Neural progenitor cell (in vitro differentiated cells): ENCODE results near the gene CGREF1. TPM values are rescaled to one million over a fixed set of nuclear protein-coding genes. Genes with fewer than 3 reads are reported as not detected.

ENCODE experiments used
- DNase-seq: peaks from one replicate; pipeline ENCODE4 v3.0.0-alpha.2; 2016; ENCODE audit warnings: low spot score
- H2AFZ ChIP-seq: fragments of 200-600 bp; sonication (generic); replicated peaks from 2 replicates; pipeline ENCODE4 v1.6.1; 2016; ENCODE audit warnings: antibody characterized with exemption
- H3F3A ChIP-seq: fragments of 200-600 bp; sonication (generic); 2 replicates; pipeline ENCODE4 v1.6.1; 2016; ENCODE audit warnings: antibody characterized with exemption, low read depth
- H3K27ac ChIP-seq: fragments of 200-600 bp; sonication (generic); 2 replicates; pipeline ENCODE4 v1.5.1; 2016; ENCODE audit warnings: mild to moderate bottlenecking
- H3K27me3 ChIP-seq: fragments of 200-600 bp; sonication (generic); 2 replicates; pipeline ENCODE4 v1.6.1; 2016; ENCODE audit warnings: mild to moderate bottlenecking, moderate library complexity
- H3K36me3 ChIP-seq: fragments of 200-600 bp; sonication (generic); 2 replicates; pipeline ENCODE4 v1.5.1; 2016
- H3K4me1 ChIP-seq: fragments of 200-600 bp; sonication (generic); 2 replicates; pipeline ENCODE4 v1.6.1; 2016; ENCODE audit warnings: mixed run types
- H3K4me2 ChIP-seq: fragments of 200-600 bp; sonication (generic); 2 replicates; pipeline ENCODE4 v1.6.1; 2016
- H3K4me3 ChIP-seq: fragments of 200-600 bp; sonication (generic); 2 replicates; pipeline ENCODE4 v1.5.1; 2016
- H3K79me2 ChIP-seq: fragments of 200-600 bp; sonication (generic); 2 replicates; pipeline ENCODE4 v1.6.1; 2016; ENCODE audit warnings: low read depth
- H3K9ac ChIP-seq: fragments of 200-600 bp; sonication (generic); 2 replicates; pipeline ENCODE4 v1.6.1; 2016
- H3K9me3 ChIP-seq: fragments of 200-600 bp; sonication (generic); 2 replicates; pipeline ENCODE4 v1.5.1; 2016; ENCODE audit warnings: low read depth
- H4K20me1 ChIP-seq: fragments of 200-600 bp; sonication (generic); 2 replicates; pipeline ENCODE4 v1.6.1; 2016; ENCODE audit warnings: low read depth
- H3K27ac Mint-ChIP-seq: 3 replicates; pipeline ENCODE4 v1.8.0; 2021; ENCODE audit warnings: mixed read lengths
- H3K27me3 Mint-ChIP-seq: 2 replicates; pipeline ENCODE4 v1.8.0; 2022; ENCODE audit warnings: low read depth, mild to moderate bottlenecking, inconsistent platforms, moderate library complexity, mixed read lengths; ENCODE audit not compliant: insufficient read depth
- H3K36me3 Mint-ChIP-seq: 3 replicates; pipeline ENCODE4 v1.8.0; 2021; ENCODE audit warnings: mixed read lengths
- H3K4me1 Mint-ChIP-seq: 3 replicates; pipeline ENCODE4 v1.8.0; 2021; ENCODE audit warnings: mixed read lengths
- H3K4me3 Mint-ChIP-seq: 3 replicates; pipeline ENCODE4 v1.8.0; 2021; ENCODE audit warnings: mild to moderate bottlenecking, moderate library complexity, mixed read lengths
- H3K9me3 Mint-ChIP-seq: 3 replicates; pipeline ENCODE4 v1.8.0; 2020; ENCODE audit warnings: mixed read lengths
- CTCF ChIP-seq: fragments of 200-600 bp; sonication (generic); IDR thresholded peaks from 2 replicates; pipeline ENCODE4 v1.5.1; 2017; ENCODE audit warnings: antibody characterized with exemption, mild to moderate bottlenecking
- EZH2 ChIP-seq: fragments of 200-600 bp; sonication (generic); IDR thresholded peaks from 2 replicates; pipeline ENCODE4 v1.6.1; 2017; ENCODE audit warnings: antibody characterized with exemption, mild to moderate bottlenecking, moderate library complexity
- EZH2phosphoT487 ChIP-seq: fragments of 200-600 bp; sonication (generic); IDR thresholded peaks from 2 replicates; pipeline ENCODE4 v1.6.1; 2017; ENCODE audit warnings: antibody characterized with exemption
- total RNA-seq: library from RNA; depleted of rRNA; stranded (reverse); fragments of >200 nt; gene quantifications from 2 replicates; pipeline ENCODE4 v1.2.3, GENCODE V29; 2015; ENCODE audit warnings: low replicate concordance

CGREF1 gene
- total RNA-seq, 1 donor from 2014 or later: 3.0 TPM

- Mint-ChIP-seq H3K9me3 (no peaks in the 10 kb centered on the region), H3K36me3 (peaks cover 30% of the 10 kb centered on the region)
- H3K4me3 ChIP-seq: peak overlapping the region; percentile 62
Observed at GRCh38 chr2:27069961-27070618, 48.8 kb downstream of the CGREF1 start.

GRCh38 chr2:27069436-27069835 lies 49.5 kb downstream of the CGREF1 start:
- Histone ChIP-seq H3F3A (peaks cover 32% of the 10 kb centered on the region), H3K9me3 (no peaks in the 10 kb centered on the region), H3K27me3 (no peaks in the 10 kb centered on the region), H3K4me3 (no peak overlapping the region), H4K20me1 (peaks cover 15% of the 10 kb centered on the region), H3K27ac (no peak overlapping the region), H3K36me3 (no peaks in the 10 kb centered on the region), H3K4me1 (peaks cover 11% of the 10 kb centered on the region), H2AFZ (no peak overlapping the region), H3K9ac (no peak overlapping the region), H3K79me2 (peaks cover 20% of the 10 kb centered on the region), H3K4me2 (no peak overlapping the region)
- peaks cover 31% of the 10 kb centered on the region for H3K36me3 Mint-ChIP-seq
- DNase-seq: no peak
- no peaks in the 10 kb centered on the region for H3K9me3 Mint-ChIP-seq
- H3K27ac Mint-ChIP-seq: no peak overlapping the region
- TF ChIP-seq CTCF (no peak), EZH2phosphoT487 (no peak), EZH2 (no peak)
- H3K4me3 Mint-ChIP-seq: peak overlapping the region; percentile 98
- peaks cover 2% of the 10 kb centered on the region for H3K27me3 Mint-ChIP-seq
- H3K4me1 Mint-ChIP-seq: peaks cover 36% of the 10 kb centered on the region

More at GRCh38 chr2:27069961-27070618, 48.8 kb downstream of the CGREF1 start:
- Histone ChIP-seq H3K4me2 (peak overlapping the region; percentile 89), H3K4me1 (peaks cover 11% of the 10 kb centered on the region), H2AFZ (no peak overlapping the region), H4K20me1 (peaks cover 12% of the 10 kb centered on the region), H3K27ac (no peak overlapping the region), H3K9me3 (no peaks in the 10 kb centered on the region), H3K27me3 (no peaks in the 10 kb centered on the region), H3F3A (peaks cover 32% of the 10 kb centered on the region), H3K79me2 (peaks cover 20% of the 10 kb centered on the region), H3K9ac (no peak overlapping the region), H3K36me3 (no peaks in the 10 kb centered on the region)
- peaks cover 2% of the 10 kb centered on the region for H3K27me3 Mint-ChIP-seq
- TF ChIP-seq CTCF (no peak), EZH2 (no peak), EZH2phosphoT487 (no peak)
- peak overlapping the region; percentile 98 for H3K4me3 Mint-ChIP-seq
- no peak overlapping the region for H3K27ac Mint-ChIP-seq
- DNase-seq: no peak
- H3K4me1 Mint-ChIP-seq: peaks cover 39% of the 10 kb centered on the region

- H3K4me3 Mint-ChIP-seq: no peak overlapping the region
- H3K27me3 ChIP-seq: no peaks in the 10 kb centered on the region
- peaks cover 20% of the 10 kb centered on the region for H3K79me2 ChIP-seq
- peaks cover 6% of the 10 kb centered on the region for H3K4me1 ChIP-seq
- no peak overlapping the region for H3K27ac Mint-ChIP-seq
- peaks cover 2% of the 10 kb centered on the region for H3K27me3 Mint-ChIP-seq
- DNase-seq: no peak
- peaks cover 41% of the 10 kb centered on the region for H3K36me3 Mint-ChIP-seq
- H3K9me3 ChIP-seq: no peaks in the 10 kb centered on the region
- H3K9me3 Mint-ChIP-seq: no peaks in the 10 kb centered on the region
- H2AFZ ChIP-seq: no peak overlapping the region
- H3K4me2 ChIP-seq: no peak overlapping the region
- H3K36me3 ChIP-seq: no peaks in the 10 kb centered on the region
- no peak overlapping the region for H3K4me3 ChIP-seq
- no peak overlapping the region for H3K27ac ChIP-seq
- H3K9ac ChIP-seq: no peak overlapping the region
- H4K20me1 ChIP-seq: peaks cover 19% of the 10 kb centered on the region
- peaks cover 23% of the 10 kb centered on the region for H3K4me1 Mint-ChIP-seq
- peaks cover 18% of the 10 kb centered on the region for H3F3A ChIP-seq
- TF ChIP-seq CTCF: no peak
- no peak for TF ChIP-seq EZH2phosphoT487
- TF ChIP-seq EZH2: no peak
Observed at GRCh38 chr2:27067385-27067784, 51.5 kb downstream of the CGREF1 start.
